HK-2 (cell line): ENCODE data around the gene MT1X.

Source experiments
- DNase-seq: peaks from one replicate; pipeline ENCODE4 v3.0.0-alpha.2; 2018; ENCODE audit not compliant: unreplicated experiment

The MT1X gene

GRCh38 chr16:56679078-56679730 is 3.1 kb upstream of the MT1X start:
- DNase-seq: no peak

- DNase-seq: peak; percentile 47
Measured at GRCh38 chr16:56679818-56680217, 2.5 kb upstream of the MT1X start.

GRCh38 chr16:56682703-56683397 is 580 bp downstream of the MT1X start:
- peak; percentile 18 for DNase-seq

- DNase-seq: no peak
Measured at GRCh38 chr16:56683424-56684172, 1.3 kb downstream of the MT1X start.

- DNase-seq: no peak
Measured at GRCh38 chr16:56684256-56684925, 2.1 kb downstream of the MT1X start.

GRCh38 chr16:56684926-56685590 is 2.8 kb downstream of the MT1X start:
- DNase-seq: no peak

GRCh38 chr16:56686758-56687157 is 4.5 kb downstream of the MT1X start:
- no peak for DNase-seq

GRCh38 chr16:56688762-56689161 is 6.5 kb downstream of the MT1X start:
- DNase-seq: no peak

- no peak for DNase-seq
Measured at GRCh38 chr16:56689171-56689570, 6.9 kb downstream of the MT1X start.

- no peak for DNase-seq
Measured at GRCh38 chr16:56690420-56691122, 8.3 kb downstream of the MT1X start.

GRCh38 chr16:56691885-56692284 is 9.6 kb downstream of the MT1X start:
- DNase-seq: peak; percentile 87

GRCh38 chr16:56695246-56695645 is 13.0 kb downstream of the MT1X start:
- DNase-seq: no peak

- no peak for DNase-seq
Measured at GRCh38 chr16:56697456-56698155, 15.3 kb downstream of the MT1X start.

GRCh38 chr16:56700195-56700594 is 17.9 kb downstream of the MT1X start:
- DNase-seq: no peak

- no peak for DNase-seq
Measured at GRCh38 chr16:56700631-56701030, 18.4 kb downstream of the MT1X start.

GRCh38 chr16:56701534-56701933 is 19.3 kb downstream of the MT1X start:
- no peak for DNase-seq

- no peak for DNase-seq
Measured at GRCh38 chr16:56702836-56703235, 20.6 kb downstream of the MT1X start.

GRCh38 chr16:56708525-56709442 is 26.5 kb downstream of the MT1X start:
- DNase-seq: no peak

GRCh38 chr16:56709443-56710040 is 27.3 kb downstream of the MT1X start:
- DNase-seq: no peak
